ENCODE results near the gene NYNRIN.

NYNRIN gene

GRCh38 chr14:24463017-24463883 lies 64.4 kb downstream of the NYNRIN start:
- no peak for DNase-seq

- DNase-seq = no peak
Observed at GRCh38 chr14:24463884-24464785, 65.3 kb downstream of the NYNRIN start.

- DNase-seq = no peak
Observed at GRCh38 chr14:24465368-24465767, 66.6 kb downstream of the NYNRIN start.

GRCh38 chr14:24465805-24466204 lies 67.0 kb downstream of the NYNRIN start:
- DNase-seq = no peak

Measured in SW 1271 (cell line).